NCI-H446 (cell line): ENCODE results near the gene CELSR2.

Source experiments
- DNase-seq, 2 experiments: peaks; one replicate each; lab custom pipeline; 2025; lab: John Stamatoyannopoulos, UW

The CELSR2 gene

GRCh38 chr1:109252167-109252892, 3.0 kb downstream of the CELSR2 start:
- no peak for DNase-seq

GRCh38 chr1:109252893-109253802, 3.8 kb downstream of the CELSR2 start:
- DNase-seq: peak; percentile 95 to 96

- peak in 1 of 2 experiments; percentile 69 for DNase-seq
These were observed 4.7 kb downstream of the CELSR2 start for GRCh38 chr1:109253803-109254620.

- DNase-seq: peak in 1 of 2 experiments; percentile 44
These were observed 5.3 kb downstream of the CELSR2 start for GRCh38 chr1:109254621-109255096.

GRCh38 chr1:109255097-109255651, 5.8 kb downstream of the CELSR2 start:
- peak in 1 of 2 experiments; percentile 71 for DNase-seq

GRCh38 chr1:109255678-109256077, 6.3 kb downstream of the CELSR2 start:
- DNase-seq: peak in 1 of 2 experiments; percentile 61

GRCh38 chr1:109256085-109256484, 6.7 kb downstream of the CELSR2 start:
- no peak for DNase-seq

- no peak for DNase-seq
These were observed 7.8 kb downstream of the CELSR2 start for GRCh38 chr1:109256971-109257681.

GRCh38 chr1:109257682-109258421, 8.5 kb downstream of the CELSR2 start:
- DNase-seq: no peak

- no peak for DNase-seq
These were observed 9.4 kb downstream of the CELSR2 start for GRCh38 chr1:109258481-109259466.

GRCh38 chr1:109259674-109260557, 10.6 kb downstream of the CELSR2 start:
- no peak for DNase-seq

- no peak for DNase-seq
These were observed 11.7 kb downstream of the CELSR2 start for GRCh38 chr1:109261006-109261405.

- DNase-seq: no peak
These were observed 12.2 kb downstream of the CELSR2 start for GRCh38 chr1:109261578-109261977.

GRCh38 chr1:109262231-109263055, 13.1 kb downstream of the CELSR2 start:
- DNase-seq: peak in 1 of 2 experiments; percentile 49

GRCh38 chr1:109263234-109263596, 13.9 kb downstream of the CELSR2 start:
- DNase-seq: no peak

- DNase-seq: peak in 1 of 2 experiments; percentile 50
These were observed 14.4 kb downstream of the CELSR2 start for GRCh38 chr1:109263597-109264378.
